Measurements from ENCODE around the gene SLF1.
A peak's percentile ranks its signal among the peaks of the same experiment; 100 is the strongest.
"Not testable (repeated sequence)": the region's sequence is repeated elsewhere in the genome, so short reads cannot be mapped to it uniquely, and the experiment has no call there.

Gene SLF1
- total RNA-seq = 27.1 to 53.1 (median 47.5) reads per million in 4 experiments

DNA sequence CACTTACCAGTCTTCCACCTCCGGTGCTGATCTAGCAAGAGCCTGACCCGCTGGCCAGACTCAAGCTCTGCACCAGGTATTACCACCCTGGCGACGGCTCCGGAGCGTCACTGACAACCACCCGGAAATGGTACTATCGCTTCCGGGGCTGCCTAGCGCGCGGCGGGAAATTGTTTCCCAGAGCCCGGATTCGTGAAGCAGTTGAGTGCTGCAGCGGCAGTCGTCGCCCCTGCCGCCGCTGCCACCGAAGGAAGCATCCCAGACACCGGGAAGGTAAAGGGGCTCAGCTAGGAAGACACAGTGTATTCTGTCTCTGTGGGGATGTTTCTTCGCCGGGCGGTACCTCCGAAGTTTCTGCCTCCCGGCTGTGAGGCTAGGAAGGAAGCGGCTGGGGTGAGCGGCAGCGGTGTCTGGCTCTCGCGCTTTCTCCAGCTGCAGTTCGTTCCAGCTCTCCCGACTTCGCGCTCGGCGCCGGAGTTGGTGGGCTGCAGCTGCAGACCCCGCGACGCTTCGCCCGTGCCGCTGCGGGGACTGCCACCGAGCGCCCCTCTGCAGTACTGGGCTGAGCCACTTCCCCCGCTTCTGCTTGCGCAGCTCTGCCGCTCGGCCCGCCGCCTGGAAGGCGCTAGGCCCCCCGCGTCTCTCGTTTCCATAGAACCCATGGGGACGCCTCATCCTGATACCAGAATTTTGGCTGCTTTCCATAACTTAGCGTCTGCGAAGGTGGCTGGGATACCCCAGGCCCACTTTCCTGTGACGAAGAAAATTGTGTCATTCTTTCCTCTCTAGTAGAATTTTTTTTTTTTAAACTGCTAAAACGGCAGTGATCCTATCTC, at the start of gene SLF1, which contains the start of gene KIAA0825:
SLF1 (plus strand) TSS at position 177 of the 836 bp plus-strand sequence. CDS start 10,142 bp downstream, outside the sequence.
KIAA0825 (minus strand) TSS at position 112 of the 836 bp plus-strand sequence. CDS start 81,478 bp downstream, outside the sequence.
- DNase-seq = peak; percentile 68

GRCh38 chr5:94571415-94571814, 47.1 kb upstream of the SLF1 start:
- no peak for DNase-seq

DNA sequence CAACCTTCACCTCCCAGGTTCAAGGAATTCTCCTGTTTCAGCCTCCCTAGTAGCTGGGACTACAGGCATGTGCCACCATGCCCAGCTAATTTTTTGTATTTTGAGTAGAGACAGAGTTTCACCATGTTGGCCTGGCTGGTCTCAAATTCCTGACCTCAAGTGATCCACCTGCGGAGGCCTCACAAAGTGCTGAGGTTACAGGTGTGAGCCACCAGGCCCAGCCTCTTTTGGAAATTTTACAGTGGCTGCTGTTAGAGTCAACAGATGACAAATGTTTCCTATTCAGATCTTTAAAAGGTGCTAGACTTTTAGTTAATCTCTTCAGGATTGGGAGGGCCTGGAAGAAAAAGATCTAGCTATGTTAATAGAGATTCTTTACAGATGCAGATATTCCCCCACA, 45.1 kb upstream of the SLF1 start:
- not testable (repeated sequence) for DNase-seq

DNA sequence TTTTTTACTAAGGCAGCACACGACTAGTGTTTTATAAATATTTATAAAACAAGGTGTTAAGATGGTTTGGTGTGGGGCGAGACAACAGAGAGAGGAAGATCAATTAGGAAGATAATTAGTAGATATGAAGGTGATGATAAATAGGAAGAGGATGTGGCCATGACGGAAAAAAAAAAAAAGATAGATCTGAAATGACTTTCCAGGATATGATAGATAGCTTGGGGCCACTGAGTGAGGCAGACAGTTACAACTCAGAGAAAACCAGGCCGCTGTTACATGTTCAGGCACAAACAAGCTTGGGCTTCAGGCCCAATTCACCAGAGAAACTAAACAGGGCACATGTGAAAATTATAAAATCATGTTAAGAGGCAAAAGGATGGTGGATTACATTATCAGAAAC, 43.3 kb upstream of the SLF1 start:
- DNase-seq = no peak

DNA sequence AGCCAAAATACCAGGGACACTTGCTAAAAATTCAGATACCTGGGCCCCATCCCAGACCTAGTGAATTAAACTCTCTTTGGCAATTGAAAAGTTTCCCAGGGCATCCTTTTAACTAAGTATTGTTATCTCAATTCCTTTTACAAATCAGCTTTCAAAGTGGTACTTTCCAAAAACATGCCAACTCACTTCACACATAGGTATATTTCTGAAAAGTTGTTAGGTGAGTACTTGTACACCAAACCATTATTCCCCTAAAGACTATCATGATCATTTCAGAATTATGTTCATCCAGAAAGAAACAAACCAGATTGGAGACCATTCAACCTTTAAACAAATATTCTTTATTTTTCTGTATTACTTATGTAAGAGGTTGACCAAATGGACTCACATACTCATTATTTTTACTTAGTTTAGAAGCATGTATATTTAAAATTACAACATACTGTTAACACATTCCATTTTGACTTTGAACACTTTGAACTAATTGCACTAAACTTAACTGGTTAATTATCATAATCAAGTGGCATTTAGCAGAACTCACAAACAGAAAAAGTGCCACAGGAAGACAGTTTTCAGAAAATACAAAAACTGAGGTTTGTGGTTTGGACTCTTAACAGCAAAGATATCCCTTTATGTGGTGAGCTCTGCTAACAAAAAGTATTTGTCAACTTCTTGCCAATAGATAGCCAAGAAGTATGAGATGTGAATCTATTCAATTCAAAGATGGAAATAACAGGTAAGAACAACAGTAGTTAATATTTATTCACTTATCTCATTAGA, 40.8 kb upstream of the SLF1 start:
- DNase-seq = no peak

GRCh38 chr5:94595281-94595840, 23.1 kb upstream of the SLF1 start:
- DNase-seq = no peak

DNA sequence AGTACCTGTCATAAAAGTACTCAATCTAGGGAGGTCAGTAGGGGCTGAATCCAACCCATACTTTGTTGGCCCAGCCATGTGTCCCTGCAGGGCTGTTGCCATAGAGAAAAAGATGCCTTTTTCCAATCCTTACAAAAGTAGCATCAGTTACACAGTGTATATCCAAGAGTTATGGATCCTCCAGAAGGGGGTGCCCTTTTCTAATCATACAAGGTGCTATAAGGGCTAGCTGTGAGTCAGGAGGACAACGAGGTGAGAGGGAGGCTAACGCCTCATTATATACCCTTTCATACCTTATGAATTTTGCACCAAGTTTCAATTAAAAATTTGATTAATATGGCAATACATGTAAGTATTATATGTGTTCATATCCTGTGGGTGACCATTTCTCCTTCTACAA, 4.9 kb upstream of the SLF1 start:
- DNase-seq = no peak

DNA sequence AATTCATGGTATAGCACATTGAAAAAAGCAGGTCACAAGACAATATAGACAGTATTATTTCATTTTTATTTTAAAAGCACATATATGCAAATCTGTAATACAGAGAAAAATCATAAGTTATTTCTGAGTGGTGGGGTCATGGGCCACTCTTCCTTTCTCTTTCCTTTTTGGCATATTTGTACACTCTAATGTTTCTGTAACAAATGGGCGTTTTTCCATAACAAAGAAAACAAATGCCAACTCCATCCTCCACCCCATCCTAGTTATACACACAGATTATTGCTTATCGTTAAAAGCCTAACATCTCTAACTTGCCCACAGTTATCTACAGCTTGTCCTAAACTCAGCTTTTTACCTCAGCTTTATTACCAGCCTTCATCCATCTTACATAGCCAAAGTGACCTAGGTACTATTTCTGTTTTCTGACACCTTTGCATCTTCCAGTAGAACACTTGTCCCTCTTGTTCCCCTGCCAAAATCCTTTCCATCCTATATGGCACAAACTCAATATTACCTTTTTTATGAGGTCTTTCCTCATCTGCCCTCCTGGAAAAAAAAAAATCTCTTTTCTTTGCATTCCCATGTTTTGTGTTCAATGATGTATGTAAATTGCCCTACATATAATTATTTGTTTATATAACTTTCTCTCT, 4.2 kb upstream of the SLF1 start:
- no peak for DNase-seq

DNA sequence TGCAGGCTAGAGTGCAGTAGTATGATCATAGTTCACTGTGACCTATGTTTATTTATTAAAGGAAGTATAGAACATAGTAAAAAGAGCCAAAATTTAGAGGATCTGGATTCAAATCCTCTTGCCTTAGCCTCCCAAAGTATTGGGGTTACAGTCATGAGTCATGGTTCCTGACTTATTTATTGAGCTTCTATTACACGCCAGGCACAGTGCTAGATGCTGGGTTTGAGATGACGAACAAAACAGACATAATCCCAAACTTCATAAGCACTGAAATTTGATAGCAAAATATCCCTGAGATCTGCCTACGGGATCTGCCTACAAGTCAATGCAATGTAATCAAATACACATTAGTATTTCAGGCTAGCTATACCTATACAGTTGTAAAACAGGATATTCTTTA, 2.6 kb upstream of the SLF1 start:
- no peak for DNase-seq

DNA sequence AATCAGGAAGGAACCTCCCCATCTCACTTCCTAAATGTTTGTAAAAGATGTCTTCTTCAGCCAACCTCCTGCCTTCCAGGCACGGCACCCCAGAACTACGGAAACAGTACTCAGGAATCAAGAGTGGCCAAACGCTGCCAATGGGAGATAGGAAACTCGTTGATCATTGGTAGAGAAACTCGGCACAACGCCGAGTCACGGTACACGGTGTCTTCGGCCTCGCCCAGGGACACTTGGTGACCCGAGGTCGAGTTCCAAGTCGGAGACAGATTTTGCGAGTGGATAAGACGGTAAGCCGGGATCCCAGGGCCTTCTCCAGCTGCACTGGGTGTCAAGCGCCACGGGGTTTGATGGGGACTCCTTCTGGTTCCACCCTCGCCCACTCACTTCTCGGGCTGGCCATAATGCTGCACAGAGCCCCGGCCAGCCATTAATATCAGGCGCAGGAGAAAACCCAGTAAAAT, 408 bp upstream of the SLF1 start:
- DNase-seq = peak; percentile 17

DNA sequence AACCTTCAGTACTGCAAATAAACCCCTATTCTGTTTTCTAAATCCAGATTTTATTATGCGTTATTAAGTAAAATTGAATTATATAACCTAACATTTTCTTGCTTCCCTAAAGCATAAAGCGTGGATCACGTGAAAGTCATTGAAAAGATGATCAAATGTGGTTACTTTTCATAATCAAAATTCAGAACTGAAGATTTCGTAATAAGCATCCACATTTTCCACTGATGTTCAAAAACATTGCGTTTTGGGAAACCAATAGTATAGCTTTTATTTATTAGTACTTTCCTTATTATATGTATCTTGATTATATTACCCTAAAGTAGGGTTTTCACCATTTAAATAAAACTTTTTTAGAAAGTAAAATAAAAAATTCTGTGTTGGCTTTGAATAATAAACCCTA, 1.8 kb downstream of the SLF1 start:
- DNase-seq = no peak

DNA sequence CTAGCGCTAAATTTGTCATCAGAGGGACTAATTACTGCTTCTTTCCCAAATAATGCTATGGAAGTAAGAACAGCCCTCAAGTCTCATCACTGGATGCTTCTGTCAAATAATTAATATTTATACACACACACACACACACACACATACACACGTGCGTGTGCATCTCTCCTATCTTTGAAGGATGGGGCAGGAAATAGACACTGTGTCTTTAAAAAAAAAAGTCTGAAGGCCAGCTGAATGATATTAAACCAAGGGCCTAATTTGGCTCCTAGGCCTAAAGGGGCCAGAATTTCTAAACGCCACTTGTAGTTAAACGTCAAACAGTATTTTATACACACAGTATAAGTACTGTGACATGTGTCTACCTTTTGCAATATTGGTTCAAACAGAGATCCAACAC, 3.3 kb downstream of the SLF1 start:
- no peak for DNase-seq

DNA sequence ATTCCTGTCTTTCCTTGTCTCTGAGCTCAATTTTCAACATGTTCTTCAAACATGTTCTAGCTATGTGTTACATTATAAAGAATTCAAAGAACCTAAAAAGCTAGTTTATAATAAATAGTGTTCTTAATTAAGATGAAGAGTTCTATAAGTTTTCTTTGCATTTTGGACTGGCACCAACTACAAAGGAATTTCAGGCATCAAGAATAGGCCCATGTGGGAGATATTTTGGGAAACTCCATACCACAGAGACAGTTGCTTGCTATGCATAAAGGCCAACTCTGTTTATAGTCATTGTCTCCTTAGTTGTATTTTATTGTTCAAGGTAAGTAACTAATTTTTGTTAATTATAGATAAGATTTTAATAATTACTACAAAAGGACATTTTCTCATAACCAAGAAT, 4.5 kb downstream of the SLF1 start:
- DNase-seq = no peak

- DNase-seq = no peak
Observed at GRCh38 chr5:94623877-94624276, 5.4 kb downstream of the SLF1 start.

- DNase-seq = no peak
Observed at GRCh38 chr5:94627191-94627590, 8.7 kb downstream of the SLF1 start.

GRCh38 chr5:94632024-94632423, 13.6 kb downstream of the SLF1 start:
- no peak for DNase-seq

- no peak for DNase-seq
Observed at GRCh38 chr5:94640176-94640575, 21.7 kb downstream of the SLF1 start.

- DNase-seq = no peak
Observed at GRCh38 chr5:94645053-94645452, 26.6 kb downstream of the SLF1 start.

DNA sequence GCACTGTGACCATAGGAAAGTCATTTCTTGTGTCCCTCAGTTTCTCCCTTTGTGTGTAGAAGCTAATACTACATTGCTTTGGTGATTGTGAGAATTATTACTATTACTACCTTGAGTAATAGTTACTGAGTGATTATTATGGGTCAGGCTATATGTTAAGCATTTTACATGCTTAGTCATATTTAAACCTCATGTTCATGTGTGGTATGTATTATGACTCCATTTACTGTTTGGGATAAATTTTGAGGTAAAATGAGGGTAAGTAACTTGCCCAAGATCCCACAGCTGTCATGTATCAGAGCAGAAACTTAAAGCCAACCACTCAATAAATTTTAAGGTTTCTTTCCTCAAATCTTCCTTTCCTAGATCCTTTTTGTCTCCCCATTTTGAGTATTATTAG, 28.3 kb downstream of the SLF1 start:
- no peak for DNase-seq

GRCh38 chr5:94649874-94650273, 31.4 kb downstream of the SLF1 start:
- no peak for DNase-seq

DNA sequence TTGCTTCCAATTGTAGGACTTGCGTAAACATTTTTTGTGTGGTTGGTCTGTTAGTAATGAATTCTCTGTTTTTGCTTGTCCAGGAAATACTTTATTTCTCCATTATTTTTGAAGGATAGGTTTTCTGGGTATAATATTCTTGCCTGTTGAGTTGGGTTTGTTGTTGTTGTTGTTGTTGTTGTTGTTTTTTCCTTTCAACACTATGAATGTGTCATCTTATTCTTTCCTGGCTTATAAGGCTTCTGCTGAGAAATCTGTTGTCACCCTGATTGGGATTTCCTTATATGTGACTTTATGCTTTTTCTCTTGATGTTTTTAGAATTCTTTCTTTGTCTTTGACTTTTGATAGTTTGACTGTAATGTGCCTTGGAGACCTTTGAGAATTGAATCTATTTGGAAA, 39.8 kb downstream of the SLF1 start:
- DNase-seq = no peak

DNA sequence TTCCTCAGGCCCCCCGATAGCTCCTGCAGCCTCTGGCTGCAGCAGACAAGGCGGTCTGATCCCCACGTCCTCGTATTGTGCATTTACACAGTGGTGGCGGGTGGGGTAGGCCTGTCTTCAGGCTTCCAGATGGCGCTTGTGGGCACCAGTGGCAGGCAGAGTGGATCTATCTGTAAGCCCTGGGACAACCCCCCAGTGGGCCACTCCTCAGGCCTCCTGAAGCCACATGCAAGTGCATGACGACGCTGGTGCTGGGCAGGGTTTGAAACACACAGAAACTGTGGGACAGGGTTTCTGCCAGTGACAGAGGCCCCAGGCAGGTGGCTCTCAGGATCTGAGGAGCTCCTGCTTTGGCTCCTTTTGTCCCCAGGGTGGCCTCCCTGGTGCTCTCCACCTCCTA, 42.0 kb downstream of the SLF1 start:
- no peak for DNase-seq

DNA sequence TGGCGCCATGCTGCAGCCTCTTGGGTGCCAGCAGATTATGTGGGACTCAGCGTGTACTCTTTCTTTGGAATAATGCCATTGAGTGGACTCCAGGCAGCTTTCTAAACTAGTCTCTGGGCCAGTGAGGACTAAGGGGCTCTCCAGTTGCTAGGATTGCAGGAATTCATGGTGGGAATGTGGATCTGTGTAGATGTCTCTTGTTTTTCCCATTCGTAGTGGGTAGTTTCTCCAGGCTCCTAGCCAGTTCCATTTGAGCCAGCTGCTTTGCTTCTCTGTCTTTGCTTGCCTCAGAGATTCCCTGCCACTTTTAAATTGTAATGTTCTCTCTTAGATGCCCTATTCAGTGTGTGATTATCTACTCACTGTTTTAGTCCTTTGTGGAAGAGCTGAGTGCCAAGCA, 42.6 kb downstream of the SLF1 start:
- no peak for DNase-seq

Measured in effector CD8-positive, alpha-beta T cell (primary cell).